Hematopoietic multipotent progenitor cell treated with erythropoietin and hydrocortisone succinate and interleukin-3 and kit ligand, for 8 days (in vitro differentiated cells): ENCODE measurements around the gene USP17L12.
A peak's percentile ranks its signal among the peaks of the same experiment; 100 is the strongest.
"Not testable (repeated sequence)": the region's sequence is repeated elsewhere in the genome, so short reads cannot be mapped to it uniquely, and the experiment has no call there.

ENCODE experiments used
- DNase-seq: peaks from one replicate; pipeline ENCODE4 v3.0.0-alpha.2; 2015

Gene USP17L12, protein sequence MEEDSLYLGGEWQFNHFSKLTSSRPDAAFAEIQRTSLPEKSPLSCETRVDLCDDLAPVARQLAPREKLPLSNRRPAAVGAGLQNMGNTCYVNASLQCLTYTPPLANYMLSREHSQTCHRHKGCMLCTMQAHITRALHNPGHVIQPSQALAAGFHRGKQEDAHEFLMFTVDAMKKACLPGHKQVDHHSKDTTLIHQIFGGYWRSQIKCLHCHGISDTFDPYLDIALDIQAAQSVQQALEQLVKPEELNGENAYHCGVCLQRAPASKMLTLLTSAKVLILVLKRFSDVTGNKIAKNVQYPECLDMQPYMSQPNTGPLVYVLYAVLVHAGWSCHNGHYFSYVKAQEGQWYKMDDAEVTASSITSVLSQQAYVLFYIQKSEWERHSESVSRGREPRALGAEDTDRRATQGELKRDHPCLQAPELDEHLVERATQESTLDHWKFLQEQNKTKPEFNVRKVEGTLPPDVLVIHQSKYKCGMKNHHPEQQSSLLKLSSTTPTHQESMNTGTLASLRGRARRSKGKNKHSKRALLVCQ

DNA sequence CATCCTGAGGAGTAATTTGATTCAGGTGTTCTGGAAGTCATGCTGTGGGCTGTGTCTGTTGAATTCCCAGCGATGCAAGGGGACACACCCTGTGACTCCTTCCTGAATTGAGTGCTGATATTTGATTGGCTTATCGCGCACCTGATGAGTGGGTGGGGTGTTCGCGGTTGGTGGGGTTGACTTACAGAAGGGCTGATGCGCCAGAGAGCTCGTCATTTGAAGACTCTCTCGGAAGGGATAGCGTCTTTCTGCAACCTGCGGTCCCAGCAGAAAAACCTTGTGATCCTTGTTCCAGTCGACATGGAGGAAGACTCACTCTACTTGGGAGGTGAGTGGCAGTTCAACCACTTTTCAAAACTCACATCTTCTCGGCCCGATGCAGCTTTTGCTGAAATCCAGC is at the start of gene USP17L12:
USP17L12 (plus strand) TSS at position 301 of the 400 bp plus-strand sequence; CDS start at position 301, 0 bp downstream.
- DNase-seq: not testable (repeated sequence)

DNA sequence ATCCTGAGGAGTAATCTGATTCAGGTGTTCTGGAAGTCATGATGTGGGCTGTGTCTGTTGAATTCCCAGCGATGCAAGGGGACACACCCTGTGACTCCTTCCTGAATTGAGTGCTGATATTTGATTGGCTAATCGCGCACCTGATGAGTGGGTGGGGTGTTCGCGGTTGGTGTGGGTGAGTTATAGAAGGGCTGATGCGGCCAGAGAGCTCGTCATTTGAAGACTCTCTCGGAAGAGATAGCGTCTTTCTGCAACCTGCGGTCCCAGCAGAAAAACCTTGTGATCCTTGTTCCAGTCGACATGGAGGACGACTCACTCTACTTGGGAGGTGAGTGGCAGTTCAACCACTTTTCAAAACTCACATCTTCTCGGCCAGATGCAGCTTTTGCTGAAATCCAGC is 9.6 kb upstream of the USP17L12 start, which contains the start of gene USP17L10:
USP17L10 (plus strand) TSS at position 301 of the 400 bp plus-strand sequence; CDS start at position 301, 0 bp downstream.
- not testable (repeated sequence) for DNase-seq

DNA sequence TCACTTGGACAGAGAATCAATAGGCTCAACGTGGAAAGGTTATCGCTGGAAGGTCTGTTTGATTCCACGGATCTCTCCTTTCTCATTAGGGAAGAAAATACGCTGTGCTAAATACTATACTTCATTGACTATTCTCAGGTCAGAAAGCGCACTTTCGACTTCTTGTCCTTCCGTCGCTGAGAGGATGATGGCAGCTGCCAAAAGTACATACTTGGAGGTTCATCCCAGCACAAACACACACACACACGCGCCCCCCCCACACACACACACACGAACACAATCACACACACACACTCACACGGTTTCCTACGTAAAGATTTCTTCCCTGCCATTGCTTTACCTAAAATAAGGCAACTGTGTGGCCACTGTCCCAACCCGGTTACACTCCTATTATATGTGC is 5.3 kb upstream of the USP17L12 start:
- not testable (repeated sequence) for DNase-seq

DNA sequence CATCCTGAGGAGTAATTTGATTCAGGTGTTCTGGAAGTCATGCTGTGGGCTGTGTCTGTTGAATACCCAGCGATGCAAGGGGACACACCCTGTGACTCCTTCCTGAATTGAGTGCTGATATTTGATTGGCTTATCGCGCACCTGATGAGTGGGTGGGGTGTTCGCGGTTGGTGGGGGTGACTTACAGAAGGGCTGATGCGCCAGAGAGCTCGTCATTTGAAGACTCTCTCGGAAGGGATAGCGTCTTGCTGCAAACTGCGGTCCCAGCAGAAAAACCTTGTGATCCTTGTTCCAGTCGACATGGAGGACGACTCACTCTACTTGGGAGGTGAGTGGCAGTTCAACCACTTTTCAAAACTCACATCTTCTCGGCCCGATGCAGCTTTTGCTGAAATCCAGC is 4.8 kb upstream of the USP17L12 start, which contains the start of gene USP17L11:
USP17L11 (plus strand) TSS at position 301 of the 400 bp plus-strand sequence; CDS start at position 301, 0 bp downstream.
- DNase-seq: not testable (repeated sequence)

DNA sequence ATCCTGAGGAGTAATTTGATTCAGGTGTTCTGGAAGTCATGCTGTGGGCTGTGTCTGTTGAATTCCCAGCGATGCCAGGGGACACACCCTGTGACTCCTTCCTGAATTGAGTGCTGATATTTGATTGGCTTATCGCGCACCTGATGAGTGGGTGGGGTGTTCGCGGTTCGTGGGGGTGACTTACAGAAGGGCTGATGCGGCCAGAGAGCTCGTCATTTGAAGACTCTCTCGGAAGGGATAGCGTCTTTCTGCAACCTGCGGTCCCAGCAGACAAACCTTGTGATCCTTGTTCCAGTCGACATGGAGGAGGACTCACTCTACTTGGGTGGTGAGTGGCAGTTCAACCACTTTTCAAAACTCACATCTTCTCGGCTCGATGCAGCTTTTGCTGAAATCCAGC is 4.6 kb downstream of the USP17L12 start, which contains the start of gene USP17L13:
USP17L13 (plus strand) TSS at position 301 of the 400 bp plus-strand sequence; CDS start at position 301, 0 bp downstream.
- DNase-seq: not testable (repeated sequence)

DNA sequence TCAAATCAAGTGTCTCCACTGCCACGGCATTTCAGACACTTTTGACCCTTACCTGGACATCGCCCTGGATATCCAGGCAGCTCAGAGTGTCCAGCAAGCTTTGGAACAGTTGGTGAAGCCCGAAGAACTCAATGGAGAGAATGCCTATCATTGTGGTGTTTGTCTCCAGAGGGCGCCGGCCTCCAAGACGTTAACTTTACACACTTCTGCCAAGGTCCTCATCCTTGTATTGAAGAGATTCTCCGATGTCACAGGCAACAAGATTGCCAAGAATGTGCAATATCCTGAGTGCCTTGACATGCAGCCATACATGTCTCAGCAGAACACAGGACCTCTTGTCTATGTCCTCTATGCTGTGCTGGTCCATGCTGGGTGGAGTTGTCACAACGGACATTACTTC is 10.3 kb downstream of the USP17L12 start:
- not testable (repeated sequence) for DNase-seq

DNA sequence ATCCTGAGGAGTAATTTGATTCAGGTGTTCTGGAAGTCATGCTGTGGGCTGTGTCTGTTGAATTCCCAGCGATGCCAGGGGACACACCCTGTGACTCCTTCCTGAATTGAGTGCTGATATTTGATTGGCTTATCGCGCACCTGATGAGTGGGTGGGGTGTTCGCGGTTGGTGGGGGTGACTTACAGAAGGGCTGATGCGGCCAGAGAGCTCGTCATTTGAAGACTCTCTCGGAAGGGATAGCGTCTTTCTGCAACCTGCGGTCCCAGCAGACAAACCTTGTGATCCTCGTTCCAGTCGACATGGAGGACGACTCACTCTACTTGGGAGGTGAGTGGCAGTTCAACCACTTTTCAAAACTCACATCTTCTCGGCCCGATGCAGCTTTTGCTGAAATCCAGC is 14.1 kb downstream of the USP17L12 start, which contains the start of gene USP17L15:
USP17L15 (plus strand) TSS at position 301 of the 400 bp plus-strand sequence; CDS start at position 301, 0 bp downstream.
- DNase-seq: not testable (repeated sequence)

DNA sequence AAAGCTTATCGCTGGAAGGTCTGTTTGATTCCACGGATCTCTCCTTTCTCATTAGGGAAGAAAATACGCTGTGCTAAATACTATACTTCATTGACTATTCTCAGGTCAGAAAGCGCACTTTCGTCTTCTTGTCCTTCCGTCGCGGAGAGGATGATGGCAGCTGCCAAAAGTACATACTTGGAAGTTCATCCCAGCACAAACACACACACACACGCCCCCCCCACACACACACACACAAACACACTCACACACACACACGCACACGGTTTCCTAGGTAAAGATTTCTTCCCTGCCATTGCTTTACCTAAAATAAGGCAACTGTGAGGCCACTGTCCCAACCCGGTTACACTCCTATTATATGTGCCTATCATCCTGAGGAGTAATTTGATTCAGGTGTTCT is 18.5 kb downstream of the USP17L12 start:
- not testable (repeated sequence) for DNase-seq

DNA sequence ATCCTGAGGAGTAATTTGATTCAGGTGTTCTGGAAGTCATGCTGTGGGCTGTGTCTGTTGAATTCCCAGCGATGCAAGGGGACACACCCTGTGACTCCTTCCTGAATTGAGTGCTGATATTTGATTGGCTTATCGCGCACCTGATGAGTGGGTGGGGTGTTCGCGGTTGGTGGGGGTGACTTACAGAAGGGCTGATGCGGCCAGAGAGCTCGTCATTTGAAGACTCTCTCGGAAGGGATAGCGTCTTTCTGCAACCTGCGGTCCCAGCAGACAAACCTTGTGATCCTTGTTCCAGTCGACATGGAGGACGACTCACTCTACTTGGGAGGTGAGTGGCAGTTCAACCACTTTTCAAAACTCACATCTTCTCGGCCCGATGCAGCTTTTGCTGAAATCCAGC is 23.6 kb downstream of the USP17L12 start, which contains the start of gene USP17L17:
USP17L17 (plus strand) TSS at position 301 of the 400 bp plus-strand sequence; CDS start at position 301, 0 bp downstream.
- DNase-seq: not testable (repeated sequence)

DNA sequence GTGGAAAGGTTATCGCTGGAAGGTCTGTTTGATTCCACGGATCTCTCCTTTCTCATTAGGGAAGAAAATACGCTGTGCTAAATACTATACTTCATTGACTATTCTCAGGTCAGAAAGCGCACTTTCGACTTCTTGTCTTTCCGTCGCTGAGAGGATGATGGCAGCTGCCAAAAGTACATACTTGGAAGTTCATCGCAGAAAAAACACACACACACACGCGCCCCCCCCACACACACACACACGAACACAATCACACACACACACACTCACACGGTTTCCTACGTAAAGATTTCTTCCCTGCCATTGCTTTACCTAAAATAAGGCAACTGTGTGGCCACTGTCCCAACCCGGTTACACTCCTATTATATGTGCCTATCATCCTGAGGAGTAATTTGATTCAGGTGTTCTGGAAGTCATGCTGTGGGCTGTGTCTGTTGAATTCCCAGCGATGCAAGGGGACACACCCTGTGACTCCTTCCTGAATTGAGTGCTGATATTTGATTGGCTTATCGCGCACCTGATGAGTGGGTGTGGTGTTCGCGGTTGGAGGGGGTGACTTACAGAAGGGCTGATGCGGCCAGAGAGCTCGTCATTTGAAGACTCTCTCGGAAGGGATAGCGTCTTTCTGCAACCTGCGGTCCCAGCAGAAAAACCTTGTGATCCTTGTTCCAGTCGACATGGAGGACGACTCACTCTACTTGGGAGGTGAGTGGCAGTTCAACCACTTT is 28.2 kb downstream of the USP17L12 start, which contains the start of gene USP17L18:
USP17L18 (plus strand) TSS at position 678 of the 728 bp plus-strand sequence; CDS start at position 678, 0 bp downstream.
- peak; percentile 0 for DNase-seq

DNA sequence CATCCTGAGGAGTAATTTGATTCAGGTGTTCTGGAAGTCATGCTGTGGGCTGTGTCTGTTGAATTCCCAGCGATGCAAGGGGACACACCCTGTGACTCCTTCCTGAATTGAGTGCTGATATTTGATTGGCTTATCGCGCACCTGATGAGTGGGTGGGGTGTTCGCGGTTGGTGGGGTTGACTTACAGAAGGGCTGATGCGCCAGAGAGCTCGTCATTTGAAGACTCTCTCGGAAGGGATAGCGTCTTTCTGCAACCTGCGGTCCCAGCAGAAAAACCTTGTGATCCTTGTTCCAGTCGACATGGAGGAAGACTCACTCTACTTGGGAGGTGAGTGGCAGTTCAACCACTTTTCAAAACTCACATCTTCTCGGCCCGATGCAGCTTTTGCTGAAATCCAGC is 33.1 kb downstream of the USP17L12 start, which contains the start of gene USP17L19:
USP17L19 (plus strand) TSS at position 301 of the 400 bp plus-strand sequence; CDS start at position 301, 0 bp downstream.
- not testable (repeated sequence) for DNase-seq

DNA sequence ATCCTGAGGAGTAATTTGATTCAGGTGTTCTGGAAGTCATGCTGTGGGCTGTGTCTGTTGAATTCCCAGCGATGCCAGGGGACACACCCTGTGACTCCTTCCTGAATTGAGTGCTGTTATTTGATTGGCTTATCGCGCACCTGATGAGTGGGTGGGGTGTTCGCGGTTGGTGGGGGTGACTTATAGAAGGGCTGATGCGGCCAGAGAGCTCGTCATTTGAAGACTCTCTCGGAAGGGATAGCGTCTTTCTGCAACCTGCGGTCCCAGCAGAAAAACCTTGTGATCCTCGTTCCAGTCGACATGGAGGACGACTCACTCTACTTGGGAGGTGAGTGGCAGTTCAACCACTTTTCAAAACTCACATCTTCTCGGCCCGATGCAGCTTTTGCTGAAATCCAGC is 37.9 kb downstream of the USP17L12 start, which contains the start of gene USP17L20:
USP17L20 (plus strand) TSS at position 301 of the 400 bp plus-strand sequence; CDS start at position 301, 0 bp downstream.
- not testable (repeated sequence) for DNase-seq

DNA sequence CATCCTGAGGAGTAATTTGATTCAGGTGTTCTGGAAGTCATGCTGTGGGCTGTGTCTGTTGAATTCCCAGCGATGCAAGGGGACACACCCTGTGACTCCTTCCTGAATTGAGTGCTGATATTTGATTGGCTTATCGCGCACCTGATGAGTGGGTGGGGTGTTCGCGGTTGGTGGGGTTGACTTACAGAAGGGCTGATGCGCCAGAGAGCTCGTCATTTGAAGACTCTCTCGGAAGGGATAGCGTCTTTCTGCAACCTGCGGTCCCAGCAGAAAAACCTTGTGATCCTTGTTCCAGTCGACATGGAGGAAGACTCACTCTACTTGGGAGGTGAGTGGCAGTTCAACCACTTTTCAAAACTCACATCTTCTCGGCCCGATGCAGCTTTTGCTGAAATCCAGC is 42.6 kb downstream of the USP17L12 start, which contains the start of gene USP17L21:
USP17L21 (plus strand) TSS at position 301 of the 400 bp plus-strand sequence; CDS start at position 301, 0 bp downstream.
- not testable (repeated sequence) for DNase-seq

DNA sequence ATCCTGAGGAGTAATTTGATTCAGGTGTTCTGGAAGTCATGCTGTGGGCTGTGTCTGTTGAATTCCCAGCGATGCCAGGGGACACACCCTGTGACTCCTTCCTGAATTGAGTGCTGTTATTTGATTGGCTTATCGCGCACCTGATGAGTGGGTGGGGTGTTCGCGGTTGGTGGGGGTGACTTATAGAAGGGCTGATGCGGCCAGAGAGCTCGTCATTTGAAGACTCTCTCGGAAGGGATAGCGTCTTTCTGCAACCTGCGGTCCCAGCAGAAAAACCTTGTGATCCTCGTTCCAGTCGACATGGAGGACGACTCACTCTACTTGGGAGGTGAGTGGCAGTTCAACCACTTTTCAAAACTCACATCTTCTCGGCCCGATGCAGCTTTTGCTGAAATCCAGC is 47.4 kb downstream of the USP17L12 start, which contains the start of gene USP17L22:
USP17L22 (plus strand) TSS at position 301 of the 400 bp plus-strand sequence; CDS start at position 301, 0 bp downstream.
- DNase-seq: not testable (repeated sequence)
